Stimulated activated naive B cell treated with anti-CD40 and anti-IgM and Interleukin-4, amounts not matched to agents 10 μg/mL and 1 μg/mL and 100 μg/mL, for 72 hours (primary cell): ENCODE data around the gene GNPTAB.
"Not testable (repeated sequence)": the region's sequence is repeated elsewhere in the genome, so short reads cannot be mapped to it uniquely, and the experiment has no call there.

Experiments
- ATAC-seq, 2 donors: fragments of 150-1000 bp; cut with Tn5 transposase; replicated peaks; 2 replicates each; pipeline ENCODE4 v1.10.0; 2021; ENCODE audit warnings: moderate library complexity in 1 of 2
- DNase-seq: peaks from one replicate; pipeline ENCODE4 v3.0.0; 2021
- H3K27ac Mint-ChIP-seq: one replicate; pipeline ENCODE4 v1.8.0; 2022; ENCODE audit warnings: mild to moderate bottlenecking, mixed read lengths
- H3K27me3 Mint-ChIP-seq, 2 donors: one replicate each; pipeline ENCODE4 v1.8.0; 2022; ENCODE audit warnings: mixed read lengths in 2 of 2
- H3K36me3 Mint-ChIP-seq, 2 donors: one replicate each; pipeline ENCODE4 v1.8.0; 2022; ENCODE audit warnings: mixed read lengths in 2 of 2, mild to moderate bottlenecking in 1 of 2
- H3K4me1 Mint-ChIP-seq, 2 donors: one replicate each; pipeline ENCODE4 v1.8.0; 2022; ENCODE audit warnings: mixed read lengths in 2 of 2, mild to moderate bottlenecking in 1 of 2
- H3K4me3 Mint-ChIP-seq, 2 donors: one replicate each; pipeline ENCODE4 v1.8.0; 2022; ENCODE audit warnings: mild to moderate bottlenecking in 2 of 2, mixed read lengths in 2 of 2, moderate library complexity in 1 of 2
- H3K9me3 Mint-ChIP-seq, 2 donors: one replicate each; pipeline ENCODE4 v1.8.0; 2022; ENCODE audit warnings: mixed read lengths in 2 of 2, mild to moderate bottlenecking in 1 of 2

The GNPTAB gene

DNA sequence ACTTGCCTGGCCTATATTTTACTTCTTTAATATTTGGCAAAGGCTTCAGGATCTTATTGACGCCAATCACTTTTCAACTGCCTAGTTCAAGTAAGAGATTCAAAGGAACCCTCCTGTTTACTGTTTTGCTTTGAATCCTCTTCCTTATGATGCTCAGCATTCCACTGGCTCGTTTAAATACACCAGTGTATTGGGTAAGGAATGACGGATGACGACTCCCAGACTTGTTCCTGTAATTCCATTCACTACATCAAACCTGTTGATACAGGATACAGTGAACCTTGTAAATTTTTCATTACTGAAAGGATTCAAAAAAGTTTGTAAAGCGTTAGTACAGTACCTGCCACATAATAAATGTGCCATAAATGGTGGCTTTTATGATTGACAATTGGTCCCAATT is 89.8 kb downstream of the GNPTAB start:
- H3K27ac Mint-ChIP-seq: no peak overlapping the region
- no peaks in the 10 kb centered on the region for H3K27me3 Mint-ChIP-seq
- peaks cover 46 to 68% of the 10 kb centered on the region in 2 donors for H3K36me3 Mint-ChIP-seq
- DNase-seq (no peak), ATAC-seq (no peak)
- no peaks in the 10 kb centered on the region for H3K9me3 Mint-ChIP-seq
- no peak overlapping the region for H3K4me3 Mint-ChIP-seq
- peaks cover 22 to 42% of the 10 kb centered on the region in 2 donors for H3K4me1 Mint-ChIP-seq

DNA sequence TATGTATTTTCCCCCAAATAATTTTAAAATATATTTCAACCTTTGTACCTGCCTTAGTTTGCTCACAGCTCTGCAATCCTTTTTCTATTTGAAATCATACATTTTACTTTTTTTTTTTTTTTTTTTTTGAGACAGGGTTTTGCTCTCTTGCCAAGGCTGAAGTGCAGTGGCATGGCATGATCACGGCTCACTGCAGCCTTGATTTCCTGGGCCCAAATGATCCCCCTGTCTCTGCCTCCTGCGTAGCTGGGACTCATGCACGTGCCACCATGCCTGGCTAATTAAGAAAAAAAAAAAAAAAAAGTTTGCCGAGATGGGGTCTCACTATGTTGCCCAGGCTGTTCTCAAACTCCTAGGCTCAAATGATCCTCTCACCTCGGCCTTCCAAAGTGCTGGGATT is 90.2 kb downstream of the GNPTAB start:
- H3K4me1 Mint-ChIP-seq: peaks cover 22 to 42% of the 10 kb centered on the region in 2 donors
- no peak overlapping the region for H3K27ac Mint-ChIP-seq
- no peaks in the 10 kb centered on the region for H3K9me3 Mint-ChIP-seq
- no peak for DNase-seq
- H3K27me3 Mint-ChIP-seq: no peaks in the 10 kb centered on the region
- H3K36me3 Mint-ChIP-seq: peaks cover 46 to 68% of the 10 kb centered on the region in 2 donors
- ATAC-seq: no peak
- no peak overlapping the region for H3K4me3 Mint-ChIP-seq

DNA sequence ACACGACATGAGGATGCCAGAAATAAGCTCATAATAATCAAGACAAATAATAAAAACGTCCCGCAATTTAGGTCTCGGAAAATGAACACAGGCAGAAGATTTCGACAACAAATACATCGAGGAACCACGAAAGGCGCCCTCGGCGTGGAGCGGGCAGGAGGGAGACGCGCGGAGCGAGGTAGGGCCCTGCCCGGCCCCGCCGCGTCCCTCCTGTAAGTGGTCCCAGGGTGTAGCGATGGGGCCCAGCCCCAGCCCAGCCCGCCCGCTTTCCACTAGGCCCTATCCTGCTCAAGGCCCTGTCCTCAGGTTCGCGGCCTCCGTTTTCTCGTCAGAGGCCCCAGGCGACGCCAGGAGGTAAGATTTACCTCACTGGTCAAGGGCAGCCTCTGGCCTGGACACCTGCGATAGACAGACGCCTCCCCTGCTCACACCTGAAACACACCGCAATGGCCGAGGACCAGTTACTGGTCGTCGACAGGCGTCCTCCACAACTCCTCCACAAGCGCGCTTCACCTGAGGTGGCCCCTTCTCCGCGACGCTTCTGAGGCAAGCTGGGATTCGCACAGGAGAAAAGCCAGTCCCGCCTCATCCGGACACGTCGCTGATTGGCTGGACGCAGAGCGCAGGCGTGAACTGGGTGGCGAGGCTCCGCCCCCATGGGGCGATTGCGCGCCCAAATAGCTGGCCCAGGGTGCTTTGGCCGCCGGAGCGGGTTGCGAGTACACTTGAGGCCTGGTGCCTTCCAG is 91.7 kb downstream of the GNPTAB start, which contains the start of gene SYCP3:
Gene SYCP3 (minus strand): TSS at position 543 of the 746 bp plus-strand sequence. CDS start 1,527 bp downstream, outside the sequence.
- ATAC-seq (no peak), DNase-seq (no peak)
- H3K27me3 Mint-ChIP-seq: no peaks in the 10 kb centered on the region
- peaks cover 34 to 54% of the 10 kb centered on the region in 2 donors for H3K36me3 Mint-ChIP-seq
- peak within 1 kb of the TSS; percentile 71 for H3K27ac Mint-ChIP-seq
- H3K4me3 Mint-ChIP-seq: no peak within 1 kb of the TSS
- H3K4me1 Mint-ChIP-seq: peaks cover 15 to 27% of the 10 kb centered on the region in 2 donors
- H3K9me3 Mint-ChIP-seq: no peaks in the 10 kb centered on the region

DNA sequence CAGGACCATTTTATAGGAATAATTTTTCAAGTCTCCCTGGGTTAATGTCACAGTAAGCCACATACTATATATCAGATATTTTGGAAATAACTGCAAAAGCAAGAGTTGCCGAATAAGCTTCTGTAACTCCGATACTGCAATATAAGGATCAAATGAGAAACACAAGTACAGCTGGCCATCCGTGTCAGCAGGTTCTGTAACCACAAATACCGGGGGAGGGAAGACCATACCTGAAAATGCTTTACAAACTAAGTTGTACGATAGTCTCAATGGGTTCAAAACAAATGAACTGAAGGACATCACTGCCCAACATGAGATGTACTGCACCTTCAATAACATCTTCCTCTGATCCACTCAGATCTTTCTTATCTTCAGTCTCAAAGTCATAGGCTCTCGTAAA is 93.3 kb downstream of the GNPTAB start:
- ATAC-seq (no peak), DNase-seq (no peak)
- Mint-ChIP-seq H3K9me3 (no peaks in the 10 kb centered on the region), H3K27me3 (no peaks in the 10 kb centered on the region), H3K27ac (no peak overlapping the region), H3K36me3 (peaks cover 32 to 46% of the 10 kb centered on the region in 2 donors), H3K4me1 (peaks cover 4 to 19% of the 10 kb centered on the region in 2 donors), H3K4me3 (no peak overlapping the region)

DNA sequence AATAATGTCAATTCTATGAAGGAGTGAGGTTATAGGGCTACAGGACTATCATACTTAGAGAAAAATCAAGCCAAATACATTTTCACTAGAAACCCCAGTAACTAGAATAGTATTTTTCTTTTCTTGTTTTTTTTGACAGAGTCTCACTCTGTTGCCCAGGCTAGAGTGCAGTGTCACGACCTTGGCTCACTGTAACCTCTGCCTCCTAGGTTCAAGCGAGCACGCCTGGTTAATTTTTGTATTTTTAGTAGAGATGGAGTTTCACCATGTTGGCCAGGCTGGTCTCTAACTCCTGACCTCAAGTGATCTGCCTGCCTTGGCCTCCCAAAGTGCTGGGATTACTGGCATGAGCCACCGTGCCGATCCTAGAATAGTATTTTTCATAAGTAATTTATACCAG is 96.3 kb downstream of the GNPTAB start:
- H3K27me3 Mint-ChIP-seq, ATAC-seq, DNase-seq, H3K9me3 Mint-ChIP-seq, H3K4me3 Mint-ChIP-seq, H3K27ac Mint-ChIP-seq: not testable (repeated sequence)
- H3K36me3 Mint-ChIP-seq: peaks cover 28 to 46% of the 10 kb centered on the region in 2 donors
- peaks cover 8 to 16% of the 10 kb centered on the region in 2 donors for H3K4me1 Mint-ChIP-seq

DNA sequence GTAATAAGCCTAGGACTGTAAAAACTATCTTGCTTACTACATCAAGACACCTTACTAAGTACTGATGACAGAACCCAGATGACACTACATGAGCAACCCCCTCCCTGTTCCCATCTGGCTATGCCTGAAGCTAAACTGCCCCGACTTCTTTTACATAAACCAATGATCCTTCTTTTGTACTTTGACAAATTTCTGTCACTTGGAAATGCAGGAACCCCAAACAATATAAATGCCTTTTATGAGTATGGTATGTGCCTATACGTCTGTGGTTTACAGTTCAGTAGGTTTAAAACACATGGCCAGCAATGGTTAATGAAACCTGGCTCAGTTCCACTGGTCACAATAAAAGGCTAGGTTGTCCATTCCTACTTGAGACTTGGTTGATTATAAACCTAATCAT is 97.6 kb downstream of the GNPTAB start:
- Mint-ChIP-seq H3K36me3 (peaks cover 17 to 39% of the 10 kb centered on the region in 2 donors), H3K27me3 (no peaks in the 10 kb centered on the region), H3K4me1 (peaks cover 8 to 16% of the 10 kb centered on the region in 2 donors), H3K4me3 (no peak overlapping the region), H3K27ac (no peak overlapping the region), H3K9me3 (peaks cover 0 to 5% of the 10 kb centered on the region in 2 donors)
- DNase-seq: no peak
- no peak for ATAC-seq

DNA sequence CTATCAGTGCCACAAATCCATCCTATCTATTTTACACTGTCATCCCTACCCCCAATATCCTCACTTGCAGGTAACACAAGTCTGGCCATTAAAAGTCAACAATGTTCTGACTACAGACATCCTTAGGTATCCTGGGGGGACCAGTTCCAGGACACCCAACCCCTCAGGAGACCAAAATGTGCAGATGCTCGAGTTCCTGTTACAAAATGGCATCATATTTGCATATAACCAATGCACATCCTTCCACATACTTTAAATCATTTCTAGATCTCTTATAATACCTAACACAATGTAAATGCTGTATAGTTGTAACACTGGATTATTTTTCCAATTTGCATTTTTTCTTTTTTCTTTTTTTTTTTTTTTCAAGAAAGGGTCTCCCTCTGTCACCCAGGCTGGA is 98.4 kb downstream of the GNPTAB start:
- Mint-ChIP-seq H3K27me3 (no peaks in the 10 kb centered on the region), H3K36me3 (peaks cover 15 to 33% of the 10 kb centered on the region in 2 donors), H3K4me1 (peaks cover 8 to 16% of the 10 kb centered on the region in 2 donors), H3K27ac (no peak overlapping the region), H3K4me3 (no peak overlapping the region), H3K9me3 (peaks cover 0 to 5% of the 10 kb centered on the region in 2 donors)
- ATAC-seq (no peak), DNase-seq (no peak)

DNA sequence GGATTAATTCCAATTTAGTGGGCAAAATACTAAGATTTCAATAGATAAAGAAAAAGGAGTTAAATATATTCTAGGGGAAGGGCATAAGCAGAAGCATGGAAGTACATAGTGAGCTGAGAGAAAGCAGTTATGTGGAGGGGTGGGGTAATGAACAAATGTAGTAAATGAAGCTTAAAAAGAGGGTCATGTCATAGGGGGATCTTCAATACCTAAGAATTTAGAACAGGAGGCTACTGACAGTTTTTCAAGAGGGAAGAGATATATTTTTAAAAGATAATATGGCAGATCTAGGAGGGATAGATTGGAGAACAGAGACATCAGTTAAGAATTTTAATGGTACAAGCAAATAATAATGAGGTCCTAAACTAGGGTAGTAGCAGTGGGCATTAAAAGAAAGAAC is 100.9 kb downstream of the GNPTAB start:
- H3K4me1 Mint-ChIP-seq: peaks cover 11 to 16% of the 10 kb centered on the region in 2 donors
- no peak overlapping the region for H3K4me3 Mint-ChIP-seq
- peaks cover 0 to 5% of the 10 kb centered on the region in 2 donors for H3K9me3 Mint-ChIP-seq
- peaks cover 23 to 42% of the 10 kb centered on the region in 2 donors for H3K36me3 Mint-ChIP-seq
- no peak for DNase-seq
- no peak for ATAC-seq
- peak overlapping the region; percentile 37 for H3K27ac Mint-ChIP-seq
- no peaks in the 10 kb centered on the region for H3K27me3 Mint-ChIP-seq

DNA sequence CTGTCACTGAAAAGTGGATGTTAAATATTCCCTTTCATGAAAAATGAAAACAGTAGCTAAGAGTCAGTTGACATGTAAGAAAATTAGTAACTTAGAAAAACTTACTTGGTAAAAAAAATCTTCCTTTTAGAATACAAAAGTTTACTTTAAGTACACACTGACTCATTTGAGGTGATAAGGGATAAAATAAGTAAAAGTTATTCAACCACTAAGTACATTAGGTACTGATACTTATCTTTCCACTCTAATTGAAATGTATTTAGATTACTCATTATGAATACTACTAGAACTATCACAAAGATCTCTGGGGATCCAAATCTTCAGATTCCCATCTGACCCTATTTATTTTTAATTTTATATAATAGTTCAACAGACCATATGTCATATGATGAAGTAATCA is 103.7 kb downstream of the GNPTAB start:
- DNase-seq: no peak

DNA sequence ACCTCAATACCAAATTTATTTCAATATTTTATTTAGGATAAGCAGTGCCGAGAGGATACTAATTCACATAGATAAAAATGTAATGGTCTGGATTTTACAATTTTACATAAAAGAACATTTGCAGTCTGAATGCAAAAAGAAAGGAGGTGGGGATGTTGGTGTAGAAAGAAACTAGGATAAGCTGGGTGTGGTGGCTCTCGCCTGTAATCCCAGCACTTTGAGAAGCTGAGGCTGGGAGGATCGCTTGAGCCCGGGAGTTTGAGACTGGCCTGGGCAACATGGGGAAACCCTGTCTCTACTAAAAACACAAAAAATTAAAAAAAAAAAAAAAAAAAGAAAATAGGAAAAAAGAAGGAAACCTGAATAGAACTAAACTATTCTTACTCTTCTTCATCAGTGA is 108.4 kb downstream of the GNPTAB start:
- Mint-ChIP-seq H3K36me3 (peaks cover 23 to 24% of the 10 kb centered on the region in 2 donors), H3K9me3 (no peaks in the 10 kb centered on the region), H3K4me3 (no peak overlapping the region), H3K27ac (no peak overlapping the region), H3K27me3 (no peaks in the 10 kb centered on the region), H3K4me1 (peaks cover 0 to 3% of the 10 kb centered on the region in 2 donors)
- DNase-seq (no peak), ATAC-seq (no peak)

More for the DNA sequence above, 103.7 kb downstream of the GNPTAB start:
- no peak for ATAC-seq
- H3K9me3 Mint-ChIP-seq: peaks cover 0 to 2% of the 10 kb centered on the region in 2 donors
- peaks cover 4 to 8% of the 10 kb centered on the region in 2 donors for H3K4me1 Mint-ChIP-seq
- H3K4me3 Mint-ChIP-seq: no peak overlapping the region
- H3K27me3 Mint-ChIP-seq: no peaks in the 10 kb centered on the region
- no peak overlapping the region for H3K27ac Mint-ChIP-seq
- peaks cover 16 to 33% of the 10 kb centered on the region in 2 donors for H3K36me3 Mint-ChIP-seq

DNA sequence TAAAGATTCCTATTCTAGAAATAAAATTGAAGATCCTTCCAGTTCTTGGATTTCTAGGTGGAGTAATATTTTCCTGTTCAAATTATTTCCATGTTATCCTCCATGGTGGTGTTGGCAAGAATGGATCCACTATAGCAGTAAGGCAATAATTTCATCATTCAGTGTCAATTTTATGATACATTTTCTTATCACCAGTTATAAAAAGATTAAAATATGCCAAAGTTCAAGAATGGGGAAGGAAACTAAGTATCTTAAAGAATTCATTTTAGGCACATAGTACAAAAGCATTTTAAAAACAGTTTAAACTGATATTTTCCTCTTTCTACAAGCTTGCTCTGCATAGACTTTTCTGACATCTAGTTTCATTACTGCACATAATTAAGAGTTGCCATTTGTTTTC is 110.6 kb downstream of the GNPTAB start:
- Mint-ChIP-seq H3K4me1 (peaks cover 3% of the 10 kb centered on the region in 2 donors), H3K27ac (peak overlapping the region; percentile 51), H3K9me3 (no peaks in the 10 kb centered on the region), H3K27me3 (no peaks in the 10 kb centered on the region), H3K4me3 (no peak overlapping the region), H3K36me3 (peaks cover 15 to 23% of the 10 kb centered on the region in 2 donors)
- ATAC-seq (no peak), DNase-seq (no peak)

DNA sequence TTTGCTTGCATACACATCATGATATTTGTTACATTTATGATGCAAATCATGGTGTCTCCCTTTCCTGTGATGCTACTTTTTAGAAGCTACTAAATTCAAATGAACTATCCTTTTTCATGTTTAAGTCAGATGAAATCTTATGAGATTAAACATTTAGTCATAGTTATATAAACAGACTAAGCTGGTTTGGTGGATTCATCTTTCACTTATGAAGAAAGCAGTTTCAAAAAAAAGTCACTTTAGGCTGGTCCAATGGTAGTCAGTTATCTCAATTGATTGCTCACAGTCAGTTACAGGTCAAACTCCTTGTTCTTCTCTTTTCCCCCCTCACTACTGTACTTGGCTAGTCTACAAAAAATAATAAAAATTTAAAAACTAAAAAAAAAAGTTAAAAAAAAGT is 111.2 kb downstream of the GNPTAB start:
- Mint-ChIP-seq H3K27ac (no peak overlapping the region), H3K9me3 (no peaks in the 10 kb centered on the region), H3K36me3 (peaks cover 15 to 20% of the 10 kb centered on the region in 2 donors), H3K27me3 (no peaks in the 10 kb centered on the region), H3K4me3 (no peak overlapping the region), H3K4me1 (peaks cover 6% of the 10 kb centered on the region in 2 donors)
- no peak for ATAC-seq
- no peak for DNase-seq

DNA sequence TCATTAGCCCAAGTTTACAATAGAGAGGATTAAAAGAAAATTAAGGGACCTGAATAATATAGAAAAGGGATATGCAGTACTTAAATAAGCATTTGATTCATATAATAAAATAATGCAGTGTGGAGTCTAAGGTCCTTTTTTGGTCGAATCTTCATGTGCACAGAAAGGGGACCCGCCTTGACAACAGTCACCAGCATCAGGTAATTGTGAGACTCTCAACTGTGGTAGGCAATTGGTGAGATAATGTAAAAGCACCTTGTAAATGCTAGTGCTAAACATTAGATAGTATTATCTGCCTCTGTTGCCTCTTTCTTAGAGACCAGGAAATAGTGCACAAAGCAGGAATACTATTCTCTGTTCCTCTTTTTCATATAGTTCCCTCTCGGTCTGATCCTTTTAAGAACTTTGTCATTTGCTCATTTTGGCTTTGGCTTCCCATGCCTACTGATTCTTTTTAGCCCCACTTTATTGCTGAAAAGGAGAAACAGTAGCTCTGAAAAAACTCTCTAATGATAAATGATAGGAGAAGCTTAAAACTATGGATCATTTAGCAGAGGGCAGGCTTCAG is 115.8 kb downstream of the GNPTAB start:
- Mint-ChIP-seq H3K4me3 (no peak overlapping the region), H3K9me3 (peaks cover 0 to 4% of the 10 kb centered on the region in 2 donors), H3K27me3 (no peaks in the 10 kb centered on the region), H3K36me3 (peaks cover 9 to 22% of the 10 kb centered on the region in 2 donors), H3K4me1 (peaks cover 21 to 22% of the 10 kb centered on the region in 2 donors), H3K27ac (no peak overlapping the region)
- no peak for ATAC-seq
- DNase-seq: no peak

DNA sequence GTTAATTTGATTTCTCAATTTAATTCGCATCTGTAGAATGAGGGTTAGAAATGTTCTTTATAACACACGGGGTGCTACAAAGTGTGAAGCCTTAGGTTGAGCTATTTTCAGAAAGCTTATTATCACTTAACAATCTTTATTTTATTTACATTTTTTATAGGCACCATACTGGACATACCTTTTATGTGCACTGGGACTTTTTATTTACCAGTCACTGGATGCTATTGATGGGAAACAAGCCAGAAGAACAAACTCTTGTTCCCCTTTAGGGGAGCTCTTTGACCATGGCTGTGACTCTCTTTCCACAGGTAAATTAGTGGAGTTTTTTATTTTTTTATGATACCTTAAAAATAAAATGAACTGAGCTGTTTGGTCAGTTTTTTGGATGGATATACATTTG is 116.8 kb downstream of the GNPTAB start:
- DNase-seq (no peak), ATAC-seq (no peak)
- Mint-ChIP-seq H3K27me3 (no peaks in the 10 kb centered on the region), H3K4me3 (no peak overlapping the region), H3K27ac (no peak overlapping the region), H3K4me1 (peaks cover 26 to 27% of the 10 kb centered on the region in 2 donors), H3K36me3 (peaks cover 6 to 27% of the 10 kb centered on the region in 2 donors), H3K9me3 (peaks cover 0 to 4% of the 10 kb centered on the region in 2 donors)
